Measurements from ENCODE around the gene LGALS3BP. TPM values are rescaled to one million over a fixed set of nuclear protein-coding genes. Genes with fewer than 3 reads are reported as not detected.
"Not testable (repeated sequence)": the region's sequence is repeated elsewhere in the genome, so short reads cannot be mapped to it uniquely, and the experiment has no call there.

LGALS3BP gene
- total RNA-seq, 1 donor from 2014 or later, result 10.6 TPM

- FAIRE-seq (no peak), DNase-seq (ENCODE audit: low spot score in 2 of 2) (no peak)
These were observed 11.9 kb downstream of the LGALS3BP start for GRCh38 chr17:78967782-78968362.

GRCh38 chr17:78966910-78967600 lies 12.7 kb downstream of the LGALS3BP start:
- no peak for FAIRE-seq
- no peak for DNase-seq (ENCODE audit: low spot score in 2 of 2)

GRCh38 chr17:78966123-78966813 lies 13.5 kb downstream of the LGALS3BP start:
- DNase-seq (ENCODE audit: low spot score in 2 of 2) (no peak), FAIRE-seq (no peak)

GRCh38 chr17:78965491-78965924 lies 14.2 kb downstream of the LGALS3BP start:
- no peak for FAIRE-seq
- DNase-seq (ENCODE audit: low spot score in 2 of 2), result no peak

- FAIRE-seq, result no peak
- no peak for DNase-seq (ENCODE audit: low spot score in 2 of 2)
These were observed 16.3 kb downstream of the LGALS3BP start for GRCh38 chr17:78963378-78963777.

- not testable (repeated sequence) for FAIRE-seq; DNase-seq (ENCODE audit: low spot score in 2 of 2)
These were observed 16.8 kb downstream of the LGALS3BP start for GRCh38 chr17:78962984-78963348.

GRCh38 chr17:78962345-78962983 lies 17.3 kb downstream of the LGALS3BP start:
- FAIRE-seq (no peak), DNase-seq (ENCODE audit: low spot score in 2 of 2) (no peak)

- no peak for FAIRE-seq
- DNase-seq (ENCODE audit: low spot score in 2 of 2), result no peak
These were observed 18.2 kb downstream of the LGALS3BP start for GRCh38 chr17:78961571-78961970.

GRCh38 chr17:78960928-78961327 lies 18.8 kb downstream of the LGALS3BP start:
- FAIRE-seq (no peak), DNase-seq (ENCODE audit: low spot score in 2 of 2) (no peak)

GRCh38 chr17:78959803-78960202 lies 19.9 kb downstream of the LGALS3BP start:
- DNase-seq (ENCODE audit: low spot score in 2 of 2), result no peak
- no peak for FAIRE-seq

GRCh38 chr17:78958641-78959127 lies 21.0 kb downstream of the LGALS3BP start:
- no peak for DNase-seq (ENCODE audit: low spot score in 2 of 2)
- FAIRE-seq, result no peak

- no peak for FAIRE-seq
- peak in 1 of 2 donors; percentile 53 for DNase-seq (ENCODE audit: low spot score in 2 of 2)
These were observed 22.6 kb downstream of the LGALS3BP start for GRCh38 chr17:78957128-78957527.

GRCh38 chr17:78956254-78956653 lies 23.5 kb downstream of the LGALS3BP start:
- FAIRE-seq (no peak), DNase-seq (ENCODE audit: low spot score in 2 of 2) (no peak)

GRCh38 chr17:78954684-78955083 lies 25.0 kb downstream of the LGALS3BP start:
- FAIRE-seq (no peak), DNase-seq (ENCODE audit: low spot score in 2 of 2) (no peak)

GRCh38 chr17:78953356-78954350 lies 26.1 kb downstream of the LGALS3BP start:
- no peak for DNase-seq (ENCODE audit: low spot score in 2 of 2)
- no peak for FAIRE-seq

- FAIRE-seq, result no peak
These were observed 27.0 kb downstream of the LGALS3BP start for GRCh38 chr17:78952706-78953105.

GRCh38 chr17:78951967-78952551 lies 27.7 kb downstream of the LGALS3BP start:
- FAIRE-seq (no peak), DNase-seq (ENCODE audit: low spot score in 2 of 2) (no peak)

More at GRCh38 chr17:78952706-78953105, 27.0 kb downstream of the LGALS3BP start:
- DNase-seq (ENCODE audit: low spot score in 2 of 2), result no peak

GRCh38 chr17:78950870-78951269 lies 28.9 kb downstream of the LGALS3BP start:
- no peak for DNase-seq (ENCODE audit: low spot score in 2 of 2)
- no peak for FAIRE-seq
